K562 (cell line): ENCODE measurements around the gene ELF3. TPM values are rescaled to one million over a fixed set of nuclear protein-coding genes. Genes with fewer than 3 reads are reported as not detected.

Source experiments
- JUN ChIP-seq, 2 experiments: sonication (generic) in 1 of 2; formaldehyde crosslinking in 1 of 2; IDR thresholded peaks; 2 replicates each; pipeline versions ENCODE4 v1.6.1 to v1.8.0; 2012 to 2022; ENCODE audit warnings: borderline replicate concordance in 2 of 2, mild to moderate bottlenecking in 2 of 2, improper control_type of control experiment in 1 of 2, low read depth in 1 of 2, low read length in 1 of 2, missing genetic modification reagents in 1 of 2
- NFE2 ChIP-seq: IDR thresholded peaks from 2 replicates; pipeline ENCODE4 v1.6.1; 2014; ENCODE audit warnings: antibody characterized with exemption, low read depth
- NR2C2 ChIP-seq, 2 experiments: fragments of 200-800 bp in 1 of 2; sonication (Bioruptor generic) in 1 of 2; sonication (generic) in 1 of 2; formaldehyde crosslinking in 1 of 2; IDR thresholded peaks; 2 replicates each; pipeline versions ENCODE4 v1.6.1 to v1.8.0; 2016 to 2022; ENCODE audit warnings: mild to moderate bottlenecking in 1 of 2, missing compliant biosample characterization in 1 of 2, missing genetic modification characterization in 1 of 2, missing genetic modification reagents in 1 of 2
- NRF1 ChIP-seq, 2 experiments: fragments of 450-650 bp; IDR thresholded peaks in 1 of 2; conservative IDR thresholded peaks in 1 of 2; 2 replicates each; pipeline ENCODE4 v1.6.1; 2014; ENCODE audit warnings: mild to moderate bottlenecking in 2 of 2
- PML ChIP-seq: IDR thresholded peaks from 2 replicates; pipeline ENCODE4 v1.6.1; 2012; ENCODE audit warnings: low read length, inconsistent platforms
- TAF9B ChIP-seq: fragments of 450-650 bp; IDR thresholded peaks from 2 replicates; pipeline ENCODE4 v1.6.1; 2018; ENCODE audit warnings: mild to moderate bottlenecking; ENCODE audit not compliant: partially characterized antibody
- ZKSCAN3 ChIP-seq: fragments of 250-450 bp; sonication (Bioruptor Pico); IDR thresholded peaks from 2 replicates; pipeline ENCODE4 v1.4.0; 2020
- ZNF133 ChIP-seq: fragments of 250-450 bp; sonication (Bioruptor Pico); IDR thresholded peaks from 2 replicates; pipeline ENCODE4 v1.4.0; 2020; ENCODE audit warnings: mild to moderate bottlenecking
- ZNF695 ChIP-seq: fragments of 450-650 bp; formaldehyde crosslinking; IDR thresholded peaks from 2 replicates; pipeline ENCODE4 v1.4.0; 2020; ENCODE audit warnings: mild to moderate bottlenecking, moderate library complexity
- polyA plus RNA-seq, 8 experiments: library from polyadenylated mRNA; depleted of rRNA in 4 of 8; stranded (reverse) in 5 of 8; unstranded in 3 of 8; fragments of >200 nt; fragmentation: Nextera tagmentation in 2 of 8; fragmentation: Illumina TruSeq in 1 of 8; extraction: Ambion mirVana in 2 of 8; extraction: Trizol in 1 of 8; gene quantifications; 2 replicates each; pipeline versions ENCODE4 v1.2.1 to v1.2.3, GENCODE V29; 2011 to 2014; ENCODE audit warnings: inconsistent platforms in 1 of 8, missing spikeins in 1 of 8
- total RNA-seq, 7 experiments: library from RNA; depleted of rRNA in 6 of 7; stranded (reverse); fragments of >200 nt in 6 of 7; fragmentation: Illumina TruSeq in 2 of 7; extraction: Trizol in 2 of 7; gene quantifications; 2 replicates each; pipeline versions ENCODE4 v1.2.1 to v1.2.3, GENCODE V29; 2011 to 2021; ENCODE audit warnings: low replicate concordance in 1 of 7
- TF ChIP-seq, protein P1 (sequence below): fragments of 250-450 bp; sonication (Bioruptor Pico); IDR thresholded peaks from 2 replicates; pipeline ENCODE4 v1.5.0; 2021; ENCODE audit warnings: mild to moderate bottlenecking, borderline replicate concordance
- TF ChIP-seq, protein P2 (sequence below), 2 experiments: fragments of 450-650 bp in 1 of 2; sonication (generic) in 1 of 2; formaldehyde crosslinking in 1 of 2; IDR thresholded peaks in 1 of 2; conservative IDR thresholded peaks in 1 of 2; 2 replicates each; pipeline versions ENCODE4 v1.6.1 to v1.8.1; 2016 to 2023; ENCODE audit warnings: mild to moderate bottlenecking in 2 of 2, moderate library complexity in 2 of 2, inconsistent platforms in 1 of 2, missing genetic modification reagents in 1 of 2
- TF ChIP-seq, protein P3 (sequence below): sonication (generic); formaldehyde crosslinking; IDR thresholded peaks from 2 replicates; pipeline ENCODE4 v1.8.1; 2022; ENCODE audit warnings: missing genetic modification reagents
- TF ChIP-seq, protein P4 (sequence below), 2 experiments: fragments of 450-650 bp; IDR thresholded peaks; 2 replicates each; pipeline ENCODE4 v1.6.1; 2016; ENCODE audit warnings: mild to moderate bottlenecking in 2 of 2, borderline replicate concordance in 1 of 2, low read depth in 1 of 2, moderate library complexity in 1 of 2

Gene ELF3
- total and polyA plus RNA-seq, 9 of the 15 experiments (the other 6 are each of a cell fraction or from before 2014, with no cell fraction given): 0.03 to 1.2 (median 0.07) TPM; not detected in 4

DNA sequence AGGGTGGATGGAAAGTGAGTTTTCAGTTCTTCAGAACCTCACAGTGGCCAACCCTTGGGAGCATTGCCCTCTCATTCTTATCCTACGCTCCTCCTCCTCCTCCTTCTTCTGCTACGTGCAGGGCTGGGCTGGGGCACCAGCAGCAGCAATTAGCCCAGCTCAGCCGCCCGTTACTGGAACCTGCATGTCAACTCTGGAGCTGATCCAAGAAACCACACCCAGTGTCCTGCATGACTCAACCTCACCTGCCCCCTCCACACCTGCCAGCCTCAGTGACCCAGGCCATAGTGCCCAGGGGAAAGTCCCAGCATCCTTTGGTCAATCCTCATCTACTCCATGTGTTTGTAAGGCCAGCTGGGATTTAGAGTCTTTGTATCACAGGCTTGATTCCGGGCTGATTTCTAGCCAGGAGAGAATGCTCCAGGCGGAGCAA is 12.6 kb downstream of the ELF3 start (continued):
- TF ChIP-seq JUN (IDR thresholded peaks at IDR 0.05; ENCODE audit: borderline replicate concordance, low read depth, low read length) (0 out of 2 replicates have a peak, but pooled peaks have one; percentile 39), JUN (CRISPR knock-in tag; IDR thresholded peaks at IDR 0.05; ENCODE audit: borderline replicate concordance) (no peak), ZNF695 (CRISPR knock-in tag) (no peak), NRF1 (conservative IDR thresholded peaks at IDR 0.05 in 1 of 2, IDR thresholded peaks at IDR 0.05 in 1 of 2) (0 out of 4 replicates have a peak, but pooled peaks of 1 of the 2 experiments have one; percentile 3), TAF9B (no peak), NFE2 (no peak), ZKSCAN3 (no peak), ZNF133 (no peak), PML (no peak), NR2C2 (CRISPR knock-in tag; IDR thresholded peaks at IDR 0.05) (no peak), NR2C2 (tag; IDR thresholded peaks at IDR 0.05) (peak; percentile 33; the same call in 1 of the 2 replicates)
- TF ChIP-seq, protein P1, sequence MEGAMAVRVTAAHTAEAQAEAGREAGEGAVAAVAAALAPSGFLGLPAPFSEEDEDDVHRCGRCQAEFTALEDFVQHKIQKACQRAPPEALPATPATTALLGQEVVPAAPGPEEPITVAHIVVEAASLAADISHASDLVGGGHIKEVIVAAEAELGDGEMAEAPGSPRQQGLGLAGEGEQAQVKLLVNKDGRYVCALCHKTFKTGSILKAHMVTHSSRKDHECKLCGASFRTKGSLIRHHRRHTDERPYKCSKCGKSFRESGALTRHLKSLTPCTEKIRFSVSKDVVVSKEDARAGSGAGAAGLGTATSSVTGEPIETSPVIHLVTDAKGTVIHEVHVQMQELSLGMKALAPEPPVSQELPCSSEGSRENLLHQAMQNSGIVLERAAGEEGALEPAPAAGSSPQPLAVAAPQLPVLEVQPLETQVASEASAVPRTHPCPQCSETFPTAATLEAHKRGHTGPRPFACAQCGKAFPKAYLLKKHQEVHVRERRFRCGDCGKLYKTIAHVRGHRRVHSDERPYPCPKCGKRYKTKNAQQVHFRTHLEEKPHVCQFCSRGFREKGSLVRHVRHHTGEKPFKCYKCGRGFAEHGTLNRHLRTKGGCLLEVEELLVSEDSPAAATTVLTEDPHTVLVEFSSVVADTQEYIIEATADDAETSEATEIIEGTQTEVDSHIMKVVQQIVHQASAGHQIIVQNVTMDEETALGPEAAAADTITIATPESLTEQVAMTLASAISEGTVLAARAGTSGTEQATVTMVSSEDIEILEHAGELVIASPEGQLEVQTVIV (CRISPR knock-in tag): no peak
- TF ChIP-seq, protein P2, sequence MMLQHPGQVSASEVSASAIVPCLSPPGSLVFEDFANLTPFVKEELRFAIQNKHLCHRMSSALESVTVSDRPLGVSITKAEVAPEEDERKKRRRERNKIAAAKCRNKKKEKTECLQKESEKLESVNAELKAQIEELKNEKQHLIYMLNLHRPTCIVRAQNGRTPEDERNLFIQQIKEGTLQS (IDR thresholded peaks at IDR 0.05): peak; percentile 44; the same call in 1 of the 2 replicates
- TF ChIP-seq, protein P2 (CRISPR knock-in tag; conservative IDR thresholded peaks at IDR 0.05): no peak
- TF ChIP-seq, protein P3, sequence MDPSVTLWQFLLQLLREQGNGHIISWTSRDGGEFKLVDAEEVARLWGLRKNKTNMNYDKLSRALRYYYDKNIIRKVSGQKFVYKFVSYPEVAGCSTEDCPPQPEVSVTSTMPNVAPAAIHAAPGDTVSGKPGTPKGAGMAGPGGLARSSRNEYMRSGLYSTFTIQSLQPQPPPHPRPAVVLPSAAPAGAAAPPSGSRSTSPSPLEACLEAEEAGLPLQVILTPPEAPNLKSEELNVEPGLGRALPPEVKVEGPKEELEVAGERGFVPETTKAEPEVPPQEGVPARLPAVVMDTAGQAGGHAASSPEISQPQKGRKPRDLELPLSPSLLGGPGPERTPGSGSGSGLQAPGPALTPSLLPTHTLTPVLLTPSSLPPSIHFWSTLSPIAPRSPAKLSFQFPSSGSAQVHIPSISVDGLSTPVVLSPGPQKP (CRISPR knock-in tag): no peak
- TF ChIP-seq, protein P4, sequence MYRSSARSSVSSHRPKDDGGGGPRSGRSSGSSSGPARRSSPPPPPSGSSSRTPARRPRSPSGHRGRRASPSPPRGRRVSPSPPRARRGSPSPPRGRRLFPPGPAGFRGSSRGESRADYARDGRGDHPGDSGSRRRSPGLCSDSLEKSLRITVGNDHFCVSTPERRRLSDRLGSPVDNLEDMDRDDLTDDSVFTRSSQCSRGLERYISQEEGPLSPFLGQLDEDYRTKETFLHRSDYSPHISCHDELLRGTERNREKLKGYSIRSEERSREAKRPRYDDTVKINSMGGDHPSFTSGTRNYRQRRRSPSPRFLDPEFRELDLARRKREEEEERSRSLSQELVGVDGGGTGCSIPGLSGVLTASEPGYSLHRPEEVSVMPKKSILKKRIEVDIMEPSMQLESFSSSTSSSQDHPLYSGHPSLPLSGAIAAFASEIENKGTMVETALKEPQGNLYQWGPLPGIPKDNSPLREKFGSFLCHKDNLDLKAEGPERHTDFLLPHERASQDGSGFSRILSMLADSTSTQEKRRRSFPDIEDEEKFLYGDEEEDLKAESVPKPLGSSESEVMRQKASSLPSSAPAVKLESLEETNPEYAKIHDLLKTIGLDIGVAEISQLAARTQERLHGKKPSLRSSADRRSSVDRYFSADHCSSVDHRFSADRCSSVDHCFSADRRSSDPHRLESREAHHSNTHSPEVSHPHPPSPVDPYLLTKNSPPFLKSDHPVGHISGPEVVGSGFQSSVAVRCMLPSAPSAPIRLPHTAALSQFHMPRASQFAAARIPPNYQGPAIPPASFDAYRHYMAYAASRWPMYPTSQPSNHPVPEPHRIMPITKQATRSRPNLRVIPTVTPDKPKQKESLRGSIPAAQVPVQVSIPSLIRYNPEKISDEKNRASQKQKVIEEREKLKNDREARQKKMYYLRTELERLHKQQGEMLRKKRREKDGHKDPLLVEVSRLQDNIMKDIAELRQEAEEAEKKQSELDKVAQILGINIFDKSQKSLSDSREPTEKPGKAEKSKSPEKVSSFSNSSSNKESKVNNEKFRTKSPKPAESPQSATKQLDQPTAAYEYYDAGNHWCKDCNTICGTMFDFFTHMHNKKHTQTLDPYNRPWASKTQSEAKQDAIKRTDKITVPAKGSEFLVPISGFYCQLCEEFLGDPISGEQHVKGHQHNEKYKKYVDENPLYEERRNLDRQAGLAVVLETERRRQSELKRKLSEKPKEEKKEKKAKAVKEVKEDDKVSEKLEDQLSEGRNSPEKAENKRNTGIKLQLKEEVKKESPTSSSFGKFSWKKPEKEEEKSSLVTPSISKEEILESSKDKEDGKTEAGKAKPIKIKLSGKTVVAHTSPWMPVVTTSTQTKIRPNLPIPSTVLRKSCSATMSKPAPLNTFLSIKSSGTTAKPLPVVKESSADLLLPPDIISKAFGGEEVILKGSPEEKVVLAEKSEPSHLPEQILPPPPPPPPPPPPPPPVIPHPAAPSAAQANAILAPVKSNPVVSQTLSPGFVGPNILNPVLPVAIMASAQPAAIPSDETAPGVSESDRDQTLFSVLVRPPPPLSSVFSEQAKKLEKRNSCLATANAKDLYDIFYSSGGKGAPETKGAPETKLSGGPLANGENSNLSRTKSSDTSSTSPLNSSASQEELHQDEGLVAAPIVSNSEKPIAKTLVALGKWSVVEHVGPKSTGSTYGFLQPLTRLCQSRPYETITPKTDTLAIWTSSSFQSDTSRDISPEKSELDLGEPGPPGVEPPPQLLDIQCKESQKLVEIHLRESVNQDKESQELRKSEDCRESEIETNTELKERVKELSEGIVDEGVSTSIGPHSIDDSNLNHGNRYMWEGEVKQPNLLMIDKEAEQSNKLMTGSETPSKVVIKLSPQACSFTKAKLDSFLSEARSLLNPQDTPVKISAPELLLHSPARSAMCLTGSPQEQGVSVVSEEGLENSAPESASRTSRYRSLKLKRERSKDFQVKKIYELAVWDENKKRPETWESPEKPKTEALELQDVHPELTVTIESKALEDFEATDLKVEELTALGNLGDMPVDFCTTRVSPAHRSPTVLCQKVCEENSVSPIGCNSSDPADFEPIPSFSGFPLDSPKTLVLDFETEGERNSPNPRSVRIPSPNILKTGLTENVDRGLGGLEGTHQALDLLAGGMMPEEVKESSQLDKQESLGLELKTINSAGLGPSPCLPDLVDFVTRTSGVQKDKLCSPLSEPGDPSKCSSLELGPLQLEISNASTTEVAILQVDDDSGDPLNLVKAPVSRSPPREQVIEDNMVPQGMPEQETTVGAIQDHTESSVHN (IDR thresholded peaks at IDR 0.05; ENCODE audit: borderline replicate concordance in 1 of 2, low read depth in 1 of 2): no peak
